A673 (cell line): Measurements from ENCODE around the gene SUPT5H.

Experiments used
- CTCF ChIP-seq: fragments of 300-800, 200-600 bp; sonication (generic); conservative IDR thresholded peaks from 2 replicates; pipeline ENCODE4 v1.5.1; 2017; ENCODE audit warnings: low read depth, mild to moderate bottlenecking, antibody characterized with exemption, low read length, moderate library complexity, mixed read lengths
- EZH2 ChIP-seq: fragments of 200-600 bp; sonication (generic); IDR thresholded peaks from 2 replicates; pipeline ENCODE4 v1.6.1; 2017; ENCODE audit warnings: borderline replicate concordance, low read depth, mild to moderate bottlenecking, mixed read lengths, antibody characterized with exemption, low read length; ENCODE audit not compliant: poor library complexity, severe bottlenecking

- TF ChIP-seq EZH2: no peak
- no peak for TF ChIP-seq CTCF
These were observed 12.7 kb upstream of the SUPT5H start for GRCh38 chr19:39432677-39433025.
